Type B pancreatic cell (in vitro differentiated cells): Measurements from ENCODE around the gene CACYBP. TPM values are rescaled to one million over a fixed set of nuclear protein-coding genes. Genes with fewer than 3 reads are reported as not detected.

ENCODE experiments used
- DNase-seq: peaks from one replicate; pipeline ENCODE4 v3.0.0; 2021; ENCODE audit warnings: mixed read lengths; ENCODE audit not compliant: unreplicated experiment; ENCODE audit errors: extremely low spot score
- H3K27ac Mint-ChIP-seq: 2 replicates; pipeline ENCODE4 v1.8.0; 2021; ENCODE audit warnings: mild to moderate bottlenecking, mixed read lengths
- H3K27me3 Mint-ChIP-seq: 2 replicates; pipeline ENCODE4 v1.8.0; 2021; ENCODE audit warnings: mixed read lengths
- H3K36me3 Mint-ChIP-seq: 2 replicates; pipeline ENCODE4 v1.8.0; 2021; ENCODE audit warnings: mixed read lengths
- H3K4me1 Mint-ChIP-seq: one replicate; pipeline ENCODE4 v1.8.0; 2021; ENCODE audit warnings: mixed read lengths; ENCODE audit not compliant: unreplicated experiment
- H3K4me3 Mint-ChIP-seq: 2 replicates; pipeline ENCODE4 v1.8.0; 2021; ENCODE audit warnings: mild to moderate bottlenecking, mixed read lengths
- H3K9me3 Mint-ChIP-seq: 2 replicates; pipeline ENCODE4 v1.8.0; 2021; ENCODE audit warnings: mixed read lengths
- total RNA-seq: library from RNA; stranded (reverse); gene quantifications from 2 replicates; pipeline ENCODE4 v1.2.1, GENCODE V29; 2021; ENCODE audit warnings: low replicate concordance
- TF ChIP-seq, protein P1 (sequence below): fragments of 200-600 bp; sonication (generic); conservative IDR thresholded peaks from 2 replicates; pipeline ENCODE4 v1.5.0; 2021; ENCODE audit warnings: antibody characterized with exemption, mild to moderate bottlenecking

The CACYBP gene
- total RNA-seq, 1 donor from 2014 or later, result 124 TPM

- no peak overlapping the region for H3K4me3 Mint-ChIP-seq
- no peak for DNase-seq
- H3K9me3 Mint-ChIP-seq, result no peaks in the 10 kb centered on the region
- H3K4me1 Mint-ChIP-seq, result no peaks in the 10 kb centered on the region
- H3K27ac Mint-ChIP-seq, result no peak overlapping the region
- TF ChIP-seq, protein P1, sequence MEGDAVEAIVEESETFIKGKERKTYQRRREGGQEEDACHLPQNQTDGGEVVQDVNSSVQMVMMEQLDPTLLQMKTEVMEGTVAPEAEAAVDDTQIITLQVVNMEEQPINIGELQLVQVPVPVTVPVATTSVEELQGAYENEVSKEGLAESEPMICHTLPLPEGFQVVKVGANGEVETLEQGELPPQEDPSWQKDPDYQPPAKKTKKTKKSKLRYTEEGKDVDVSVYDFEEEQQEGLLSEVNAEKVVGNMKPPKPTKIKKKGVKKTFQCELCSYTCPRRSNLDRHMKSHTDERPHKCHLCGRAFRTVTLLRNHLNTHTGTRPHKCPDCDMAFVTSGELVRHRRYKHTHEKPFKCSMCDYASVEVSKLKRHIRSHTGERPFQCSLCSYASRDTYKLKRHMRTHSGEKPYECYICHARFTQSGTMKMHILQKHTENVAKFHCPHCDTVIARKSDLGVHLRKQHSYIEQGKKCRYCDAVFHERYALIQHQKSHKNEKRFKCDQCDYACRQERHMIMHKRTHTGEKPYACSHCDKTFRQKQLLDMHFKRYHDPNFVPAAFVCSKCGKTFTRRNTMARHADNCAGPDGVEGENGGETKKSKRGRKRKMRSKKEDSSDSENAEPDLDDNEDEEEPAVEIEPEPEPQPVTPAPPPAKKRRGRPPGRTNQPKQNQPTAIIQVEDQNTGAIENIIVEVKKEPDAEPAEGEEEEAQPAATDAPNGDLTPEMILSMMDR, result no peak
- H3K27me3 Mint-ChIP-seq, result no peaks in the 10 kb centered on the region
- peaks cover 6% of the 10 kb centered on the region for H3K36me3 Mint-ChIP-seq
These were observed 10.1 kb upstream of the CACYBP start for GRCh38 chr1:174989536-174990220.

DNA sequence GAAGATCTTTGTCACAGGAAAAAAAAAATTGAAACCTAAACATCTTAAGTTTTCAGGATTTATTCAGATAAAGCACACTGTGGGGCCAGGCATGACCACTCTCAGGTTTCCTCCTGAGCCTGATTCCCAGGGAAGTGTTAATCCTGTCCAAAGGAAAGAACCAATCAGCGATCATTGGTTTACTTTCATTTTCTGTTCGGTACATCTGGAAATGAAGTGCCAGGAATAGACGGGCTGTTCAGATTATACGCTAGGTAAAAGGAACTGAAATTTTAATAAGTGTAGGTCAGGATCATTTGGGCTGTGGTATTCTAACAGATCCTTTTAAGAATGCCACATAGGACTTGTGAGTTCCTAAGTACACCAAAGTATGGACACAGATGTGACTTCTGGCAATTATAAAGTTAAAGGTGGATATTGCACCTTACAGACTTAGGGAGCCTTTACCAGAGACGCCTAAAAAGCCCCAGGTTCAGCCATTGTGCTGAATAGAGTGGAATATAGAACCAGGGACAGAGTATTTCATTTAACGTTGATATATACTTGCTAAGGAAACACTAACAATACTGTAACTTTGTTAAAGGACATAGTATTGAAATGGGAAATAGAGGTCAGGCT, 9.3 kb upstream of the CACYBP start:
- TF ChIP-seq, protein P1, result no peak
- Mint-ChIP-seq H3K27ac (no peak overlapping the region), H3K4me3 (no peak overlapping the region), H3K36me3 (peaks cover 3% of the 10 kb centered on the region), H3K27me3 (no peaks in the 10 kb centered on the region), H3K4me1 (no peaks in the 10 kb centered on the region), H3K9me3 (no peaks in the 10 kb centered on the region)
- DNase-seq, result no peak

GRCh38 chr1:174991473-174991872, 8.3 kb upstream of the CACYBP start:
- TF ChIP-seq, protein P1, result no peak
- H3K4me3 Mint-ChIP-seq, result no peak overlapping the region
- H3K27me3 Mint-ChIP-seq, result no peaks in the 10 kb centered on the region
- DNase-seq, result no peak
- H3K9me3 Mint-ChIP-seq, result no peaks in the 10 kb centered on the region
- peaks cover 3% of the 10 kb centered on the region for H3K36me3 Mint-ChIP-seq
- no peak overlapping the region for H3K27ac Mint-ChIP-seq
- no peaks in the 10 kb centered on the region for H3K4me1 Mint-ChIP-seq

GRCh38 chr1:174995121-174995520, 4.6 kb upstream of the CACYBP start:
- Mint-ChIP-seq H3K9me3 (no peaks in the 10 kb centered on the region), H3K27me3 (no peaks in the 10 kb centered on the region), H3K27ac (peak overlapping the region; percentile 44), H3K36me3 (no peaks in the 10 kb centered on the region), H3K4me1 (peaks cover 5% of the 10 kb centered on the region), H3K4me3 (no peak overlapping the region)
- TF ChIP-seq, protein P1, result no peak
- DNase-seq, result no peak

- no peaks in the 10 kb centered on the region for H3K36me3 Mint-ChIP-seq
- H3K27ac Mint-ChIP-seq, result no peak overlapping the region
- TF ChIP-seq, protein P1, result no peak
- no peaks in the 10 kb centered on the region for H3K9me3 Mint-ChIP-seq
- DNase-seq, result no peak
- no peaks in the 10 kb centered on the region for H3K27me3 Mint-ChIP-seq
- peaks cover 10% of the 10 kb centered on the region for H3K4me1 Mint-ChIP-seq
- no peak overlapping the region for H3K4me3 Mint-ChIP-seq
These were observed 3.8 kb upstream of the CACYBP start for GRCh38 chr1:174995916-174996315.
